Naive thymus-derived CD8-positive, alpha-beta T cell (primary cell): Measurements from ENCODE around the gene UBE2U. TPM values are rescaled to one million over a fixed set of nuclear protein-coding genes. Genes with fewer than 3 reads are reported as not detected.
A peak's percentile ranks its signal among the peaks of the same experiment; 100 is the strongest.

Source experiments
- ATAC-seq, 2 donors: fragments of 150-1000 bp; cut with Tn5 transposase in 1 of 2; sonication (Bioruptor Pico), chemical (Tn5 transposase) in 1 of 2; 1 replicate in 1 of 2; 2 replicates in 1 of 2; pipeline ENCODE4 v1.10.0; 2021; ENCODE audit warnings: mild to moderate bottlenecking in 2 of 2, moderate library complexity in 2 of 2
- POLR2A ChIA-PET: fragments of 350-600 bp; sonication (Branson Sonifier 250); formaldehyde crosslinking; loops from one replicate; lab custom pipeline; 2021; ENCODE audit warnings: antibody characterized with exemption; lab: Charles Lee
- DNase-seq, 10 donors: peaks; one replicate each; pipeline versions ENCODE4 v3.0.0 to v3.0.0-alpha.2; 2020 to 2022
- H3K27ac Mint-ChIP-seq, 10 donors: one replicate each; pipeline ENCODE4 v1.8.0; 2020 to 2022; ENCODE audit warnings: mild to moderate bottlenecking in 10 of 10, mixed read lengths in 10 of 10, moderate library complexity in 4 of 10, inconsistent platforms in 1 of 10
- H3K27me3 Mint-ChIP-seq, 5 donors: one replicate each; pipeline ENCODE4 v1.8.0; 2021 to 2022; ENCODE audit warnings: mixed read lengths in 5 of 5
- H3K36me3 Mint-ChIP-seq, 3 donors: one replicate each; pipeline ENCODE4 v1.8.0; 2020 to 2022; ENCODE audit warnings: mixed read lengths in 3 of 3, mild to moderate bottlenecking in 2 of 3, inconsistent platforms in 1 of 3
- H3K4me1 Mint-ChIP-seq, 4 donors: one replicate each; pipeline ENCODE4 v1.8.0; 2021 to 2022; ENCODE audit warnings: mixed read lengths in 4 of 4
- H3K4me3 Mint-ChIP-seq, 10 donors: one replicate each; pipeline ENCODE4 v1.8.0; 2020 to 2022; ENCODE audit warnings: mild to moderate bottlenecking in 10 of 10, mixed read lengths in 10 of 10, moderate library complexity in 6 of 10, inconsistent platforms in 1 of 10
- H3K9me3 Mint-ChIP-seq, 9 donors: one replicate each; pipeline ENCODE4 v1.8.0; 2020 to 2022; ENCODE audit warnings: mixed read lengths in 9 of 9, mild to moderate bottlenecking in 3 of 9, inconsistent platforms in 1 of 9, moderate library complexity in 1 of 9
- polyA plus RNA-seq, 3 donors: library from polyadenylated mRNA; unstranded; fragments of 300-500 nt; fragmentation: Illumina TruSeq; gene quantifications; one replicate each; pipeline ENCODE4 v1.2.3, GENCODE V29; 2021
- total RNA-seq, 8 experiments: library from RNA in 2 of 8; stranded (reverse) in 2 of 8; gene quantifications; one replicate each; pipeline ENCODE4 v1.2.3 and lab custom pipeline; 2021 to 2026

Gene UBE2U
- total and polyA plus RNA-seq, 5 experiments from 2014 or later, result not detected

- Mint-ChIP-seq H3K27ac (no peak overlapping the region), H3K4me3 (no peak overlapping the region), H3K27me3 (peaks cover 5 to 37% (median 13%) of the 10 kb centered on the region in 5 donors), H3K4me1 (no peaks in the 10 kb centered on the region), H3K9me3 (no peaks in the 10 kb centered on the region), H3K36me3 (no peaks in the 10 kb centered on the region)
- ATAC-seq (no peak), DNase-seq (no peak)
- POLR2A ChIA-PET, result no interaction called here
These were observed 83.6 kb downstream of the UBE2U start for GRCh38 chr1:64287071-64287470.

DNA sequence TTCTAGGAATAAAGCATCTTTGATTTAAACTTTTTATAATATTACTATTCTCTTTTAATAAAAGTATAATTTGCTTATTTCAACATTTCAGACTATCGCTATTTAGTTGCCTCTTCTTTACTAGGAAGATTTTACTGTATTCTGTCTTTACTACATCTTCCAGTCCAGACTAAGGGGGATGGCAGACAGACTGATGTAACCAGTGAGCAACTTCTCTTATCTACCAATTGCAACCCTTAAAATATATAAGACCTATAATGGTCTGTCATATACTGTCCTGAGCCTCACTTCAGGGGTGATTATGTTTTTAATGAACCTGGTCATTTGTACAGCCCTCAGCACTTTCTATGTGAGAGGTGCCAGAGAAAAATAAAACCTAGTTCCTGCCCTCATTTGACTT, 87.0 kb downstream of the UBE2U start:
- Mint-ChIP-seq H3K27me3 (peaks cover 8 to 40% (median 14%) of the 10 kb centered on the region in 5 donors), H3K36me3 (no peaks in the 10 kb centered on the region), H3K9me3 (peaks cover 0 to 6% (median 0%) of the 10 kb centered on the region in 9 donors), H3K27ac (no peak overlapping the region), H3K4me3 (no peak overlapping the region), H3K4me1 (no peaks in the 10 kb centered on the region)
- ATAC-seq, result no peak
- DNase-seq, result no peak
- POLR2A ChIA-PET, result no interaction called here

DNA sequence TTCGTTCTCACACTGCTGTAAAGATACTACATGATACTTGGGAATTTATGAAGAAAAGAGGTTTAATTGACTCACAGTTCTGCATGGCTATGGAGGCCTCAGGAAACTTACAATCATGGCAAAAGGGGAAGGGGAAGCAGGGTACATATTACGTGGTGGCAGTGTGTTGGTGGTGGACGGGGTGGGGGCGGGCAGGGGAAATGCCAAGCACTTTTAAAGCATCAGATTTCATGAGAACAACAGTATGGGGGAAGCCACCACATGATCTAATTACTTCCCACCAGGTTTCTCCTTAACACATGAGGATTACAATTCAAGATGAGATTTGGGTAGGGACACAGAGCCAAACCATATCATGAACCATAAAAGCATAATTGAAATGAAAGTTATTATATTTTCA, 88.5 kb downstream of the UBE2U start:
- Mint-ChIP-seq H3K9me3 (peaks cover 0 to 6% (median 3%) of the 10 kb centered on the region in 9 donors), H3K4me3 (no peak overlapping the region), H3K27ac (no peak overlapping the region), H3K4me1 (no peaks in the 10 kb centered on the region), H3K36me3 (peaks cover 0 to 4% (median 0%) of the 10 kb centered on the region in 3 donors), H3K27me3 (peaks cover 8 to 47% (median 15%) of the 10 kb centered on the region in 5 donors)
- POLR2A ChIA-PET, result no interaction called here
- ATAC-seq (no peak), DNase-seq (no peak)

DNA sequence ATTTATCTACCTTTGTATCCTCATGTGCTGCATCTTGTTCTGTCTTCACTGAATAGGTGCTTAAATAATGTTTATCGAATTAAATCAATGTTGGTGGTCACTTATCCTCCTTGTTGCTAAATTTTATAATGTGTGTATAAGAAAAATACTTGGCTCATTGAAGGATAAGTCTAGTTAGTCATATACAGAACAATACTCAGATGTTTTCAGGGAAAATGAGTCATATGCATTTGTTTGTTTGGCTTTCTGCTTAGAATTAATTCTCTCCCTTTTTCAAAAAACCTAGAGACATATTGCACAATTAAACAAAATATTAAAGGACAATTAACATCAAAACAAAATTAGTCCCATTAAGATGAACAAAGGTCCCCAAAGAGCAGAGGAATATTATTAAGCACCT, 89.0 kb downstream of the UBE2U start:
- POLR2A ChIA-PET, result no interaction called here

GRCh38 chr1:64293820-64294219, 90.4 kb downstream of the UBE2U start:
- no peak overlapping the region for H3K4me3 Mint-ChIP-seq
- H3K4me1 Mint-ChIP-seq, result no peaks in the 10 kb centered on the region
- H3K27ac Mint-ChIP-seq, result no peak overlapping the region
- peaks cover 0 to 12% (median 3%) of the 10 kb centered on the region in 9 donors for H3K9me3 Mint-ChIP-seq
- DNase-seq (no peak), ATAC-seq (no peak)
- H3K27me3 Mint-ChIP-seq, result peaks cover 11 to 53% (median 18%) of the 10 kb centered on the region in 5 donors
- peaks cover 0 to 7% (median 0%) of the 10 kb centered on the region in 3 donors for H3K36me3 Mint-ChIP-seq
- POLR2A ChIA-PET, result no interaction called here

More for the DNA sequence above, 89.0 kb downstream of the UBE2U start:
- H3K9me3 Mint-ChIP-seq, result peaks cover 0 to 9% (median 3%) of the 10 kb centered on the region in 9 donors
- DNase-seq (no peak), ATAC-seq (no peak)
- H3K4me1 Mint-ChIP-seq, result no peaks in the 10 kb centered on the region
- no peak overlapping the region for H3K4me3 Mint-ChIP-seq
- H3K36me3 Mint-ChIP-seq, result peaks cover 0 to 7% (median 0%) of the 10 kb centered on the region in 3 donors
- peaks cover 11 to 51% (median 18%) of the 10 kb centered on the region in 5 donors for H3K27me3 Mint-ChIP-seq
- no peak overlapping the region for H3K27ac Mint-ChIP-seq

DNA sequence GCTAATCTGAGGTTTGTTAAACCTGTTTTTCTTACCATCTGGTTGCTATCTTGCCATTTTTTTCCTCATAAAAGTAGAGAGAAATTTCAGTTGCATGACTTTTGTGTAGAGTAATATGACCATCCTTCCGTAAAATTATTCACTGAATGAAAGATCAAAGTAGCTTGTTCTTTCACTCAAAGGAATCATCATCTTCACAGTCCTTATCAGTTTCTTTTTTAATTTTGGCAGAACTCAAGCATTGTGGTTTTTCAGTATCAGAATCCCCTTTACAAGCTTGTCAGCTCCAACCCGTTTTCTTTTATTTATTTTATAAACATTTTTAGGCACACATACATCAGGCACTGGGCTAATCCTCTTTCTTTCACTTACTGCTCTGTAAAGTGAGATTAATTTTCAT, 91.7 kb downstream of the UBE2U start:
- Mint-ChIP-seq H3K27me3 (peaks cover 7 to 40% (median 14%) of the 10 kb centered on the region in 5 donors), H3K36me3 (peaks cover 0 to 7% (median 0%) of the 10 kb centered on the region in 3 donors), H3K27ac (no peak overlapping the region), H3K9me3 (peaks cover 0 to 12% (median 3%) of the 10 kb centered on the region in 9 donors), H3K4me1 (no peaks in the 10 kb centered on the region), H3K4me3 (no peak overlapping the region)
- POLR2A ChIA-PET, result no interaction called here
- no peak for ATAC-seq
- DNase-seq, result no peak

DNA sequence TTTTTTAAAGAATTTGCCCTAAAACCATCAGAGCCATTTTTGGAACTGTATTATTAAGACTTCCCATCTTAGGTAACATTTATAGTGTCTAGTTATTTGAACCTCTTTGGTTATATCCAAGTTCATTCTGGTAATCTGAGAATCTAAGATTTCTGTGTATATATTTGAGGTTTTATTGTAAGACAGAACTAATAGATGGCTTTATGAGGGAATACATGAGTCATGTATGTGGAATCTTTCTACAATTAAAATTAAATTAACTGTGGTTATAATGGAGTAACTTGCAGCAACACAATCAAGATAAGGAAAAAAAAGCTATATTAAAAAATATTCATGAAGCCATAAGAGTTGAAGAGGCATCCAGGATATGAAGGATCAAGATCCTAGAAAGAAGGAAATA, 92.1 kb downstream of the UBE2U start:
- POLR2A ChIA-PET, result no interaction called here
- Mint-ChIP-seq H3K4me3 (no peak overlapping the region), H3K4me1 (no peaks in the 10 kb centered on the region), H3K36me3 (peaks cover 0 to 7% (median 0%) of the 10 kb centered on the region in 3 donors), H3K27me3 (peaks cover 7 to 36% (median 14%) of the 10 kb centered on the region in 5 donors), H3K9me3 (peaks cover 0 to 12% (median 3%) of the 10 kb centered on the region in 9 donors), H3K27ac (no peak overlapping the region)
- DNase-seq (no peak), ATAC-seq (no peak)

GRCh38 chr1:64296459-64296858, 93.0 kb downstream of the UBE2U start:
- H3K27me3 Mint-ChIP-seq, result peaks cover 7 to 31% (median 14%) of the 10 kb centered on the region in 5 donors
- no peak overlapping the region for H3K27ac Mint-ChIP-seq
- POLR2A ChIA-PET, result no interaction called here
- no peak for ATAC-seq
- no peak for DNase-seq
- H3K4me3 Mint-ChIP-seq, result no peak overlapping the region
- H3K36me3 Mint-ChIP-seq, result peaks cover 0 to 7% (median 0%) of the 10 kb centered on the region in 3 donors
- no peaks in the 10 kb centered on the region for H3K4me1 Mint-ChIP-seq
- peaks cover 0 to 12% (median 3%) of the 10 kb centered on the region in 9 donors for H3K9me3 Mint-ChIP-seq

GRCh38 chr1:64302194-64302593, 98.8 kb downstream of the UBE2U start:
- Mint-ChIP-seq H3K4me3 (no peak overlapping the region), H3K4me1 (no peaks in the 10 kb centered on the region)

GRCh38 chr1:64302971-64303370, 99.5 kb downstream of the UBE2U start:
- Mint-ChIP-seq H3K4me1 (no peaks in the 10 kb centered on the region), H3K36me3 (no peaks in the 10 kb centered on the region), H3K27ac (no peak overlapping the region), H3K9me3 (peaks cover 0 to 2% (median 0%) of the 10 kb centered on the region in 9 donors), H3K4me3 (no peak overlapping the region), H3K27me3 (peaks cover 0 to 7% (median 4%) of the 10 kb centered on the region in 5 donors)
- no peak for DNase-seq
- no peak for ATAC-seq
- POLR2A ChIA-PET, result no interaction called here

More at GRCh38 chr1:64302194-64302593, 98.8 kb downstream of the UBE2U start:
- DNase-seq, result no peak
- Mint-ChIP-seq H3K9me3 (peaks cover 0 to 4% (median 0%) of the 10 kb centered on the region in 9 donors), H3K27ac (no peak overlapping the region), H3K27me3 (peaks cover 3 to 8% (median 4%) of the 10 kb centered on the region in 5 donors), H3K36me3 (peaks cover 0 to under 1% (median 0%) of the 10 kb centered on the region in 3 donors)
- ATAC-seq, result no peak
- POLR2A ChIA-PET, result no interaction called here

DNA sequence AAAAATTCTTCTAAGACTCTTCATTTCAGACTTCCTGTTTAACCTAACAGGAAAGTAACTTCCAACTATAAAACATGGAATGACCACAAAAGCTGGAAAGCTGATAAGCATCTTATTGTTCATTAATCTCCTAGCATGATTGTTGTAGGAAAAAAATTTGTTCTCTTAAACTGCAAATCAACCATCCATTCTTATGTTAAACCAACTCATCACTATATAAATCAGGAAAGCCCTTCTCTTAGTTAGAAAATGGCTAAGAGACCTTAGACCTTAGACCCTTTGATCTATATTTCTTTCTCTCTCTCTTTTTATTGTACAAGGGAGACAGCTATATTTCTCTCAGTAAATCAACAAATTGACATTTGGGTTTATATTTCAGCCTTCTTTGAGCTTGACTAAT, 101.4 kb downstream of the UBE2U start:
- Mint-ChIP-seq H3K4me1 (peaks cover 0 to 3% (median 0%) of the 10 kb centered on the region in 4 donors), H3K4me3 (no peak overlapping the region), H3K36me3 (no peaks in the 10 kb centered on the region), H3K27ac (no peak overlapping the region), H3K27me3 (peaks cover 0 to 9% (median 4%) of the 10 kb centered on the region in 5 donors), H3K9me3 (no peaks in the 10 kb centered on the region)
- POLR2A ChIA-PET, result no interaction called here
- ATAC-seq, result no peak
- DNase-seq, result no peak

GRCh38 chr1:64308866-64309265, 105.4 kb downstream of the UBE2U start:
- Mint-ChIP-seq H3K36me3 (no peaks in the 10 kb centered on the region), H3K4me3 (no peak overlapping the region), H3K27ac (peak overlapping the region in 1 of 10 donors; percentile 29), H3K9me3 (no peaks in the 10 kb centered on the region), H3K27me3 (peaks cover 0 to 13% (median 4%) of the 10 kb centered on the region in 5 donors), H3K4me1 (peaks cover 0 to 3% (median 0%) of the 10 kb centered on the region in 4 donors)
- POLR2A ChIA-PET, result no interaction called here
- no peak for DNase-seq
- no peak for ATAC-seq

GRCh38 chr1:64309431-64309831, 106.0 kb downstream of the UBE2U start:
- no peak overlapping the region for H3K27ac Mint-ChIP-seq
- no peak overlapping the region for H3K4me3 Mint-ChIP-seq
- POLR2A ChIA-PET, result no interaction called here
- no peaks in the 10 kb centered on the region for H3K36me3 Mint-ChIP-seq
- no peak for DNase-seq
- peaks cover 0 to 13% (median 4%) of the 10 kb centered on the region in 5 donors for H3K27me3 Mint-ChIP-seq
- H3K9me3 Mint-ChIP-seq, result no peaks in the 10 kb centered on the region
- ATAC-seq, result no peak
- H3K4me1 Mint-ChIP-seq, result peaks cover 0 to 3% (median 0%) of the 10 kb centered on the region in 4 donors

DNA sequence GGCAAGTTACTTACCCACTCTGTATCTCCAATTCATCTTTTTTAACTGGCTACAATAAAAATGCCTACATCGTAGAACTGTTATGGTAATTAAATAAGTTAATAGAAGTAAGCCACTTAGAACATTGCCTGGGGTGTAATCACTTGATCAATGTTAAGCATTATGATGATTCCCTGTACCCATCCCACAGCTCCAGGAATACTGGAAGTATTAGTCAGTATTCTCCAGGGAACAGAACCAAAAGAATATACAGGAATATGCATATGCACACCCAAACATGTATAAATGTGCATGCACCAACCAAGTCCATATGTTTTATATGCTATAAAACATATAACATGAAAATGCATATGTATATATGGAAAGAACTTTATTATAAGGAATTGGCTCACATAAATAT, 107.3 kb downstream of the UBE2U start:
- Mint-ChIP-seq H3K36me3 (no peaks in the 10 kb centered on the region), H3K27ac (no peak overlapping the region), H3K4me1 (peaks cover 0 to 3% (median 0%) of the 10 kb centered on the region in 4 donors), H3K4me3 (no peak overlapping the region), H3K9me3 (no peaks in the 10 kb centered on the region), H3K27me3 (peaks cover 0 to 9% (median 4%) of the 10 kb centered on the region in 5 donors)
- ATAC-seq (no peak), DNase-seq (no peak)
- POLR2A ChIA-PET, result no interaction called here
